Stimulated activated CD4-positive, alpha-beta T cell treated with anti-CD3 and anti-CD28 coated beads, TNF-alpha, amount 100 ng/mL, for 1 hour (primary cell): Measurements from ENCODE around the gene GABBR1.

Experiments used
- DNase-seq, 3 donors: peaks; one replicate each; pipeline ENCODE4 v3.0.0-alpha.2; 2020; ENCODE audit warnings: low read depth in 3 of 3, low spot score in 1 of 3

GABBR1 gene

GRCh38 chr6:29528988-29529560 lies 103.9 kb downstream of the GABBR1 start:
- DNase-seq: no peak

DNA sequence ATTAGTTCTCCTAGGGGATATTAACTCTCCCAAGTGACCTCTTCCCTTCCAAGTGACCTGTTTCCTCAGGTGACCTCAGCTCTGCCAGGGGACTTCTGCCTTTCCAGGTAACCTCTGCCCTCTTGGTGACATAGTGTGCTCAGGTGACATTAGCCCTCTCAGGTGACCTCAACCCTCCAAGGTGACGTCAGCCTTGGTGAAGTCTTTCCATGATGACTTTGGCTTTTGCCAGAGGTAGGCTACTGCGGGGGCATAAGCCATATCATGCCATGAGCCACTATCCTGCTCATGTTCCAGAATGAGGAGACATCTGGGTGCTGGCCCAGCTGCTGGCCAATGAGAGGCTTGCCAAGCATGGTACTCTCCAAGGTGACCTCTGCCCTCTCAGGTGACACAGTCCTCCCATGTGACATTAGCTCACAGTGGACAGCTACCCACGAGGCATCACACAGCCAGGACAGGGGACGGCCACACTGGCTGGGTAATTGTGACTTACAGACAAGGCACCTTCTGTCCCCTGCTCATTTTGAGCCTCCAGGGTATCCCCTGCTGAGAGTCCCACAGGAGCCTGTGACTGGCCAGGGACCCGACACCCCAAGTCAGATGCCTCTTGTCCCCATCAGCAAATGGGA lies 104.6 kb downstream of the GABBR1 start:
- DNase-seq: no peak

GRCh38 chr6:29527564-29527963 lies 105.4 kb downstream of the GABBR1 start:
- DNase-seq: no peak

DNA sequence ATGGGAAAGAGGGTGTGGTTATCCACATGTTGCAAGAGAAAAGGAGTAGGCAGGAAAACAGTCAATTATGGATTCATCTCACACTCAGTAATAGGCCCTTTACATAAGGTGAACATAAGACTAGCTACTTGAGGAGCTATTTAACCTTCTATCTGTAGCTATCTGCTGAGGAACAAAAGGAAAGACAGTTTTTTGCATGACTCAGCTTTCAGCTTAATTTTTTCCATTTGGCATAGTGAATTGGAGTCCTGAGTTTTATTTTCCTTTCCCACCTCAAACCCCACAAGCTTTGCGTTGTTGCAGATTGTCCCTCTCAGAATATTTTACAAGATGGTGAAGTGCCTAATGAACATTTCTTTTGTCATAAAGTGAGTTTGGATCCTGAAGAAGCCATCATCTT lies 105.9 kb downstream of the GABBR1 start:
- DNase-seq: no peak

GRCh38 chr6:29525311-29525639 lies 107.7 kb downstream of the GABBR1 start:
- DNase-seq: no peak

DNA sequence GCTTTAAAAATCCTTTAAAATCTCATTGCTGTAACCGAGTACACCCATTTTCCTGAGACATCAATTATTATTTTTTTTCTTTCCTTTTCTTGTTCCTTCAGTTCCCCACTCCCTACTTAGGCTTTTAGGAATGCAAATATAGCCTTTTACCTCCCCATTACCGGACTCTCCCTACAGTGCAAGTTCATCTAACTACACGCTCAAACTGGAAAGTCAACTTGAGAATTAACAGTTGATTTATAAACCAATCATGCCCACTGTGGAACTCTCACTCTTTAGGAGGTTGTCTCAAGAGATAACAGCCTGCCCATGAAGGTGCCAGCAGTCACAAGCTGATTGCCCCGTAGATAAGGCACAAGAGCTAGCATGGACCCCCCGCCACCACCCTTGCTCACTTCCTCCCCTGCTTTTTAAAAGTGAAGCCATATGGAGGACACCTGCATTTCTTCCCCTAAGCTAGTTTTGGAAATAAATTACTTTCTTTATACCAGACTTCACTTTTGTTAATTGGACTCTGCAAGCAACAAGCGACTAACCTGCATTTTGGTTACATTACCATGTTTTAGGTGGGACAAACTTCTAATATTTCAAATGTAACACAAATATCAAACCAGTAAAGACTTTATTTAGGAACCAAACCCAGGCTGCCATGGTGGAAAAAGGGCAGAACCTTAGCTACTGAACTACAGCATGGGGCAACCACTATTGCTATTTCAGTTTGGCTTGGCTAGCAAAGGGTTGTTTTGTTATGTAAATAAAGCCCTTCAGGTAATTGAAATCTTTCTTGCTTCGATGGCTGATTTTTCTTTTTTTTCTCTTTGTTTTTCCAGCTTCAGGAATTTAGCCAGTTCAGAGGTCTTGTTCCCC lies 108.3 kb downstream of the GABBR1 start:
- DNase-seq: no peak

DNA sequence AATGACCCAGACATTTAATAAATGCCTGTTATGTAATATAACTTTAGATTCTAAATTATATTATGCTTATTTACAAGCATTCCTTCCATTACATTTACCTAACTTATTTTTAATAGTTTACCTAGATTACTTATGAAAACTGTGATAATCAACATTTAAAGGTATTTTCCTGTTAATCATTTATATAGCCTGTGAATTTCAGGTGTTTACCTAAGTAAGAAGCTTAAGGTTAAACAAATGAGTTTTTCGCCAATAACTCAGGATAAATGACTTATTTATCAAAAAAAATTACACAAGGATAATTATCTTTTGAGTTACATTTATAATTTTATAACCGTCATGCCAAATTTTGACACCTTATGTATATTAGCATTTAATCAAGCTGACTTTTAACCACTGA lies 108.9 kb downstream of the GABBR1 start:
- no peak for DNase-seq

GRCh38 chr6:29522227-29522626 lies 110.8 kb downstream of the GABBR1 start:
- DNase-seq: no peak

DNA sequence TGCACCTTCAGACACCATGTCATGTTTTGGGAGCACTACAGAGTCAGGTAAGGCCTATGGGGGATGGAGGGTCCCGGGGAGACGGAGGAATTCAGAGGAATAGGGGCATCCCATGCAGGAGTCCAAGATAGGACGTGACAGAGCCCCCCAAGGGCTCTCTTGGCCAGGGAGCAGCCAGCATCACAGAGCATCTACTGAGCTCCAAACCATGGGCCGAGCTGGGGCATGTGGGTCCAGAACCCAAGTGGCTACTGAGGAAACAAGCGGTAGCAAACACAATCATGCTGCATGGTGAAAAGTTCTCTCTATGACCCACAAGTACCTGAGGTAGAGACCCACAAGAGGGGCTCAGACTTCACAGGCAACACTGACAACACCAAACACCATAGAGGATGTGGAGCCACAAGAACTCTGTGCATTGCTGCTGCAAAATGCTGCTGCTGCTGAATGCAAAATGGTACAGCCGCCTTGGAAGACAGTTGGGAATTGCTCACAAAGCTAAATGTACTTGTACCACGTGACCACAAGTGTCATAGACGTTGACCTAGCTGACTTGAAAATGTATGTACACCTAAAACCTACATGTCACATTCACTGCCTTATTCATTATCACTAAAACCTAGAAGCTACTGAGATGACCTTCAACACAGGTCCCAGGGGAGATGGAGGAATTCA lies 111.8 kb downstream of the GABBR1 start:
- DNase-seq: no peak

DNA sequence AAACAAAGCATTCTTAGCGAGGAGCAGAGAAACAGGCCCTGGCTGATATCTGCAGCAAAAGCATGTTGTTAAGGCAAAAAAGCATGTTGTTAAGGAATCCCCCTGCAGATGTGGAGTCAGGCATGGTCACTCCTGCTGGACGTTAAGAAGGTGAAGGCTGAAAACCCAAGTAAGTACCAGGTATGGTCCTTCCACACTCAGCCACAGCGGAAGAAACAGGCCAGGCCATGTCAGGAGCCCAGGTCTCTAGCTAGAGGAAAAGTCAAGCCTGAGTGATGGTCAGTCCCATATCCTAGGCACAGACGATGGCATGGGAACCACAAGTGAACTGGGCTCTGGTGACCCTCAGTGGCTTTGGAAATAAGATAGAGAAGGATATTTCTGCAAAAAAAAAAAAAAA lies 112.8 kb downstream of the GABBR1 start:
- no peak for DNase-seq

GRCh38 chr6:29519291-29520010 lies 113.5 kb downstream of the GABBR1 start:
- DNase-seq: no peak

DNA sequence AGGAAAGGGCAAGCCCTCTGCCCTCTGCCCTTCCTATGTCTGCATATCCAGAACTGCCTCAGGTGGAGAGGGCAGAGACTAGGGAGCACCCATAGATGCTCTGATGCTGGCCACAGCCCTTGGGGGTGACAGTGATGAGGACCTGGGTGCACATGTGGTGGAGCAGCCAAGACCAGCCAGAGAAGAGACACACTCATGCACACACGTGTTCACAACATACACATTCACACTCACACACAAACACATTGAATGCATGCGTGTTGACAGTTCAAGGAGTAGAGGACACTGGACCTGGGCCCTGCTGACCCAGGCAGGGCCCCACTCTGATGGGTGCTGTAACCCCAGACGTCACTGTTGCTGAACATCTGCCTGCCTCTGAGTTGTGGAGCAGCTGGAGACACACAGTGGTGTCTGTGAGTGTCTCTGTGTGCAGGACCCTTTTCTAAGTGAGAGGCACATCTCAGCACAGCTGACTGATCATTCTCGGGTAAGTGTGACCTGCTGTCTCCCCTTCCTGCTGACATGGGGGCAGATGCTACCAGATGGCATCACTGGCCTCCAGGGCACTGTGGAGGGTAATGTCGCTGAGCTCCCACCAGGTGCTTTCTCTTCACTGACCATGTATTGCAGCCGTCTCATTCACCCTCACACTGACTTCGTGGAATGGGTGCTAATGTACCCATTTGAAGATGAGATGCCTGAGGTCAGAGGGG lies 115.1 kb downstream of the GABBR1 start:
- DNase-seq: no peak

DNA sequence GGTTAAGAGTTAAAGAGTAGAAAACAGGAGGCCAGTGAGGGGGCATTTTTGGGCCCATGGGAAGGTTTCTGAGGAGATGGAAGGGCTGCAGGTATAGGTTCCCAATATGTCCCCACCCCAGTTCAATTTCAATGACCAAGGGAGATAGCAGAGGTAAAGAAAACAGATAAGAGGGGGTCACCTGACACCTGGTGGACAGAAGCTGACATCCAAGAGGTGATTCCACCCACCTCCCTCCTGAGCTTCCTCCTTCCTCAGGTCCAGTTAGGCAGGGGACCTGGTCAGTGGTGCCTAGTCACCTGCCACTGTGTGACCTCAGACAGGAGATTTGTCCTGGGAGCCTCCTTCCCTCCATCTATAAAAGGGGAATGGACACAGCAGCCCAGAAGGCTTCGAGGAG lies 115.7 kb downstream of the GABBR1 start:
- DNase-seq: no peak

GRCh38 chr6:29516108-29516507 lies 116.9 kb downstream of the GABBR1 start:
- DNase-seq: no peak

- DNase-seq: no peak
These were observed 122.2 kb downstream of the GABBR1 start for GRCh38 chr6:29510746-29511300.

DNA sequence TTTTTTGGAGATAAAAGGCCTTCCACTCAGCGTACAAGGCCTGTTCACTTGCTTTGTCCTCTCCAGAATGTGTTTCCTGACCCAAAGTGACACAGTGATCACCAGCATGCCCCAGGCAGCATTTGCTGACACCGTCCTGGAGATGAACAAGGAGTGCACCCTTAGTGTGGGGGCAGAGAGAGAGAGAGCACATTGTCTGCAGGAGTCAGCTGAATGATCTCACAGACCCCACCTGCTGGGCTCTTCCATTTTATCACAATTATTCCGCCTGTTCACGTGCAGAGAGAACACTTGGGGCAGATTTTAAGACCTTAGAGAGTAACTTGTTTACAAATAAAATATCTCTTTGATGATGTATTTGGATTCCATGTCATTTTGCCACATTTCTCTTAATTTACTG lies 122.8 kb downstream of the GABBR1 start:
- no peak for DNase-seq
